ENCODE measurements around the gene PMVK. TPM values are rescaled to one million over a fixed set of nuclear protein-coding genes. Genes with fewer than 3 reads are reported as not detected.
A peak's percentile ranks its signal among the peaks of the same experiment; 100 is the strongest.

Gene PMVK
- total and polyA plus RNA-seq, 2 donors: 6.8 to 47.1 TPM

DNA sequence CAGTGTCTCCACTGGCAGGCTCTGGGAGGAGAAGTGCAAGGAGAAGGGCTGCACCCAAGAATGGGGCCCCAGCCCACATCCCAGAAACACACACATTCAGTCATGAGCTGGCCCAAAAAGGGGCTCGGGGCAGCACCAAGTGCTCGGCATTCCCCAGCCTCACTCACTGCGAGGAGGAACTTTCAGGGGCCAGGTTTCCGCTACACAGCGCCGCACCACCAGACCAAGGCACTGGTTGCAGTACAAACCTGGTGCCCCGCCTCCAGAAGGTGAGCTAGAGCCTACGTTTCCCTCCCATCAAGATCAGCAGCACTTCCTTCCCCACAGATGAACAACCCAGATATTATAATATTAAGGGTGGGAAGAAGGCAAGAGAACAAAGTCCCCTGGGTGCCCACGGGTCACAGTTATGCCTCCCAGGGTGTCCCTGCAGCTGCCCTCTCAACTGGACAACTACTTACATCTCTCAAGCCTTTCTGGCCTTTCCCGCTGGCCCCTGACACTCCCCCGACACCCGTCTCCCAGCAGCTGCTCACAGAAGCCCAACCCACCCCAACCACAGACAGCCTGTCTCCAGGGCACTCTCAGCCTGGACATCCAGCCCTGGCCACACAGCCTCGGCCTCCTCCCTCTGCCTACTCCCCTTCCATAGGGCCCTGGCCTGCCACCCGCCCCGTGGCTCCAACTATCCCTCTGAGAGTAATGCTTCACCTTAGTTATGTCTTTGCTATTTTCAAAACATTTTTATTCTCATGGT is 15.6 kb upstream of the PMVK start:
- Histone ChIP-seq H3K36me3 (ENCODE audit: insufficient read depth) (no peaks in the 10 kb centered on the region), H3K4me3 (ENCODE audit: low read depth, low read length) (no peak overlapping the region), H3K4me1 (ENCODE audit: insufficient read depth) (no peaks in the 10 kb centered on the region), H3K27ac (ENCODE audit: low read depth) (no peak overlapping the region)
- DNase-seq (ENCODE audit: extremely low spot score): no peak
- 67% methylated on average over 15 of the region's 15 CpGs for WGBS

DNA sequence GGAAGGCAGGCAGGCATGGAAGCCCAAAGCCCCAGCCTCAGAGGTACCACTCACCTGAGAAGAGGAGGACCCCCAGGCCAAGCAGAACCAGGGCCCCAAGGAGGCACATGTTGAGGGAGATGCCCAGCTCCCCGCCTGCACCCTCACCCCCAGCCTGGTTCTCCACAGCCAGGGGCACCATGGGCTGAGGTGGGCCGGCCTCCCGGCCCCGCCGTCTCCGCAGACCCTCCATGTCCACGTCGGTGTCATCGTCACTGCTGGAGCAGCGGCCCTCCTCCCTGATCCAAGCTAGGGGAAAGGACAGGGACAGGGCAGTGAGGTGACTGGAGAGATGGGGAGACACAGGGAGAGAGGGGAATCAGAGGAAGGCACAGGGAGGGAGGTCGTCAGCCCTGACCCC is 11.6 kb upstream of the PMVK start:
- WGBS: 91% methylated on average over 11 of the region's 11 CpGs
- DNase-seq (ENCODE audit: extremely low spot score): no peak
- Histone ChIP-seq H3K4me1 (ENCODE audit: insufficient read depth) (no peaks in the 10 kb centered on the region), H3K4me3 (ENCODE audit: low read depth, low read length) (no peak overlapping the region), H3K27ac (ENCODE audit: low read depth) (no peak overlapping the region), H3K36me3 (ENCODE audit: insufficient read depth) (no peaks in the 10 kb centered on the region)

DNA sequence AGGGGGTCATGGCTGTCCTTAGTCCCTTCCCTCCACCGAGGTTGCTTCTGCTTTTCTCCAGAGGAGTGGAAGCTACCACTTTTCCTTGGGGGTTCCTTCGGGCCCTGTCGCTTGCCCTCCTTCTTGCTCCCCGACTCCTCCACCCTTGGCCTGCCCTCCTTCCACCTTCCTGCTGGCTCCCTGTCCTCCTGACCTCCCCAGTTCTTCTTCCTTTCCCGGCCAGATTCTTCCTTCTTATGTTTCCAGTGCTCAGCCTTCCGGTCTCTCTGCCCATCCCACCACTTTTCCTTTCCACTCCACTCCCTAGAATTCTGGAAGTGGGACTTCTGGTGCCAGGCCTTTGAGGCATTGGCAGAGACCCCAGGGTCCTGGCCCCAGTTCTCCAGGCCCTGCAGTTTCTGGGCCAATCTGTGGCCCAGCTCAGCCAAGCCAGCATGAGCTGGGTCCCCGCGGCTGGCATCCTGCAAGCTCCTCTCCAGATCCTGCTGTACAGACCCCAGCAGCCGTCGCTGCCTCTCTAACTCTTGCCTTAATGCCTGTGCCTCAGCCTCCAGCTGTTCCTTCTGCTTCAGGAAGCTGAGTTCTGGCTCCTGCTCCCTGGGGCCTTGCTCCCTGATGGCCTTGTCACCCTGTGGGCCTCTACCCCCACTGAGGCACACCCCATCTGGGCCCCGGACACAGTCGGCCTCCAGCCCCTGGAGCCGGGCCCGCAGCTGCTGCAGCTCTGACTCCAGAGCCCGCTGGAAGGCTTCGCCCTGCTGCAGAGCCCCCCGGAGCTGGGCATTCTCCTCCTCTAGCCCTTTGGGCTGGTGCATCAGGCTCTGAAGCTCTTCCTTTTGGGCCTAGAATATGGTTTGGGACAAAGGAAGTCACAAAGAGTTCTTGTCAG is 9.7 kb upstream of the PMVK start:
- no peaks in the 10 kb centered on the region for H3K4me1 ChIP-seq (ENCODE audit: insufficient read depth)
- no peak overlapping the region for H3K27ac ChIP-seq (ENCODE audit: low read depth)
- no peak overlapping the region for H3K4me3 ChIP-seq (ENCODE audit: low read depth, low read length)
- no peak for DNase-seq (ENCODE audit: extremely low spot score)
- WGBS: 85% methylated on average over 17 of the region's 17 CpGs
- no peaks in the 10 kb centered on the region for H3K36me3 ChIP-seq (ENCODE audit: insufficient read depth)

DNA sequence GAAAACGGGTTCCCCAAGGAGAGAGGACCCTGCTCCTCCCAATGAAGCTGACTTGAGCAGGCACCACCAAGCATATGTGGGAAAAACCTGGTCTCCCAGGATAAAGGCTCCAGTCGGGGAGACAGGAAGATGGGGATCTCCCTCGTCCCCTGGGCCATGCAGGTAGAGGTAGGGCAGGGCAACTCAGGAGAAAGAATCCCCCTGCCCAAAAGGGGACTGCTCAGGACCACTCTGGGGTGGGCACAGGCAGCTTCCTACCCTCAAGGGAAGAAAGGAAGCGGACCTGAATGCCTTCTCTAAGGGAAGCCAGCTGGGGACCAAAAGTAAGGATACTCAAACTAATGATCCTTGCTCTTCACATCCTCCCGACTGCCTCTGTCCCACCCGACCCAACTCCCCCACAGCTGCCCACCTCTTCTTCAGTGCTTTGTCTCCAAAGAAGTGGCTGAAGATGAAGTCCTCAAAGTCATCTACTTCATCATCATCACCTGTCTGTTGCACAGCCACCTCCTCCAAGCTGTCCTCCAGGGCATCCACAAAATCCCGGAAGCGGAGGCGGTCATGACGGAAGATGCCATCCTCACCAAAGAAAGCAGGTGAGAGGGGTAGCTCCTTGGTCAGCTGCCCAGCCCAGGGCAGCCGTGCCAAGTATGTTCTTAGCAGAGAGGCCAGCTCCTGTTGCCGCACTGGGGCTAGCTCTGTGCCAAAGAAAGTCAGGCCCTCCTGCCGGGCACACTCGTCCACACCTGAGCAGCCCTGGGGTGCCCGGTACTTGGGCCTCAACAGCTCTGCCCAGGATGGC is 8.8 kb upstream of the PMVK start:
- no peaks in the 10 kb centered on the region for H3K36me3 ChIP-seq (ENCODE audit: insufficient read depth)
- H3K27ac ChIP-seq (ENCODE audit: low read depth): no peak overlapping the region
- DNase-seq (ENCODE audit: extremely low spot score): no peak
- no peaks in the 10 kb centered on the region for H3K4me1 ChIP-seq (ENCODE audit: insufficient read depth)
- H3K4me3 ChIP-seq (ENCODE audit: low read depth, low read length): no peak overlapping the region
- 84% methylated on average over 15 of the region's 15 CpGs for WGBS

DNA sequence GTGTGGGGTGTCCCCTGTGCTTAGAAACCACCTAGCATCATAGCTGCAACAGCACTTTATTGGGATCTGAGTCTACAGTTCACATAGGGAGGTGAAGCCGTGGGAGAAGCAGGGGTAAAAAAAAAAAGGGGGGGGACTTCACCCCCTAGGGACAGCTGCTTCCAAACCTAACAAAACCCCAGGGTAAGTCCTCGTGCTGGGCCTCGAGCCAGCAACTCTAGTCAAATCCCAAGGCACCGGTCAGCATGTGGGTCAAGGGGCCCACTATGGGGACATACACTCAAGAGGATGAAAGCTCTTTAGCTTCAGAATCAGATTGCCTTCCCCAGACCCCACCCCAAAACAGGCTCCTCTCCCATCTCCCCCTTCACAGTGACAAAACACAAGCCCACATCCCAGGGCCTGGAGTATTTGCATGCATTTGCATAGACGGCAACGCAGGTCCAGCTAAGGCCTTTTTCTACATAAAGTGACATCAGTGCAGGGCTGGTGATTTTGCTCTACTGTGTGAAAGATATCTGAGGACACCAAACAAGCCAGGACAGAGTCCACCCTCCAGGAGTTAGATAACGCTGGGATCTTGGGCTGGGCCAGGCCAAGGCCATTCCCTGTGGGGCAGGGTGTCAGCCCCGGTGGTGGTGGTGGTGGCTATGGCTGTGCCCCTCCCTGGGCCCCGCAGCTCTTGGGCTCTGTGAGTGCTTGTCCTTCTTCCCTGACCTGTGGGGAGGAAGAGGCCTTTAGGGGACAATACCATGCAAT is 8.1 kb upstream of the PMVK start:
- Histone ChIP-seq H3K4me1 (ENCODE audit: insufficient read depth) (no peaks in the 10 kb centered on the region), H3K4me3 (ENCODE audit: low read depth, low read length) (no peak overlapping the region), H3K27ac (ENCODE audit: low read depth) (no peak overlapping the region), H3K36me3 (ENCODE audit: insufficient read depth) (no peaks in the 10 kb centered on the region)
- WGBS: 42% methylated on average over 9 of the region's 9 CpGs
- no peak for DNase-seq (ENCODE audit: extremely low spot score)

DNA sequence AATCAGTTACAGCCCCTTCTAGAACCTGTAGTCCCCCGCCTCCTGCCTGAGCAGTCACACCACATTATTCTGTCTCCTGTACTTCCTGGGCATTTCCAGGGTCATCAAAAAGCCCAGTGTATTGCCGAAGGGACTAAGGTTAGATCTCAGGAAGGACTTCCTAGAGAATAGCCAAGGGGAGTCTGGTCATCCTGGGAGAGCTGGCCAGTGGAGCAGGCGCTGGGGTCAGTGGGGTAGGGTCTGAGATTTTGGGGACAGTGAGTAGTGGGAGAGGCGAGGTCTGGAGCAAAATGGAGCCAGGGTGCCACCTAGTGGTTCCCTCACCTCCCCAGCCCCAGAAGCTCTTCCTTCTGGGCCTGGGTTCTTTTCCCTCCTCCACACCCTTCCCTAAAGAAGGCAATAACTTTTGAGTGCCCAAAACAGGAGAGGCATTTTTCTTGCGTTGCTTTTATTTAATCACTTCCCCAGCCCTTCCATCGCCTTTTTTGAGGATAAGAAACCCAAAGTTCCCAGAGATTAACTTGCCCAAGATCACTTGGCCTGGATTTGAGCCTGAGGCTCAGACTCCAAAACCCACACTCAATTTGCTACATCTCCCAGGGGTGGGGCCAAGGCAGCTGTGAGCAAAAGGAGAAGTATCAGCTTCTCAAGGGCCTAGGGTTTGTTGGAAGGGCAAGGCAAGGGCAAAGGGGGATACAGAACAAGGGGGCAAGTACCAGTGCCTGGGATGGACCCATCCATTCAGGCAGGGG is 7.3 kb upstream of the PMVK start:
- Histone ChIP-seq H3K4me3 (ENCODE audit: low read depth, low read length) (no peak overlapping the region), H3K27ac (ENCODE audit: low read depth) (no peak overlapping the region), H3K36me3 (ENCODE audit: insufficient read depth) (no peaks in the 10 kb centered on the region), H3K4me1 (ENCODE audit: insufficient read depth) (no peaks in the 10 kb centered on the region)
- WGBS: 41% methylated on average over 6 of the region's 6 CpGs
- DNase-seq (ENCODE audit: extremely low spot score): no peak

DNA sequence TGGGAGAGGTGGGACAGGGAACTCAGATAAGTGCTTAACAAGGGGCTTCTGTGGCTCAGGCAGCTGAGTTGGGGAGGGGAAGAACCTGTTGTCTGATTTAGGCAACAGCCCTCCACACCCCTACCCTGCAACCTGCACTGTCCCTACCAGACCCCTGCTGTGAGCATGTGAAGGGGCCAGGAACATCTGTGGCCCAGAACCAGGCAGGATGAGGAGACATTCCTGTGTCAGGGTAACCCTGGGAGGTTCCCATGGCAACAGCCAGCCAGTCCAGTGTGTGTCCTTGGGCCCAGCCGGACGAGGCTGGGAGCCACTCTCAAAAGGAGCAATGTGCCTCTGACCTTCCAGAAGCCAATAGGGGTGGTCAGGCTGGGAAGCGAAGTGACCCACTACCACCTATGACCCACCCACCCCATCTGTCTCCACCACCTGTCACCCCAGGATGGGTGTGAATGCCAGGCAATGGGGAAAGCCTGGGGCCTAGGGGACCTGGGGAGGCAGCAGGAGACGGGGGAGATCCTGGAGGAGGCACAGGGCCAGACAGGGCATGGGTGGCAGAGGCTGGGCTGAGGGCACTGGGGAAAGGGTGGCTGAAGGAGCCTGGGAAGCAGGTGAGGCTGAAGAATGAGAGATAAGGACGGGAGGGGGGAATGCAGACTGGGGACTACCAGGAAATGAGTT is 5.0 kb upstream of the PMVK start:
- no peak for DNase-seq (ENCODE audit: extremely low spot score)
- 65% methylated on average over 5 of the region's 5 CpGs for WGBS
- no peaks in the 10 kb centered on the region for H3K36me3 ChIP-seq (ENCODE audit: insufficient read depth)
- H3K4me3 ChIP-seq (ENCODE audit: low read depth, low read length): no peak overlapping the region
- peak overlapping the region; percentile 60 for H3K27ac ChIP-seq (ENCODE audit: low read depth)
- H3K4me1 ChIP-seq (ENCODE audit: insufficient read depth): no peaks in the 10 kb centered on the region

DNA sequence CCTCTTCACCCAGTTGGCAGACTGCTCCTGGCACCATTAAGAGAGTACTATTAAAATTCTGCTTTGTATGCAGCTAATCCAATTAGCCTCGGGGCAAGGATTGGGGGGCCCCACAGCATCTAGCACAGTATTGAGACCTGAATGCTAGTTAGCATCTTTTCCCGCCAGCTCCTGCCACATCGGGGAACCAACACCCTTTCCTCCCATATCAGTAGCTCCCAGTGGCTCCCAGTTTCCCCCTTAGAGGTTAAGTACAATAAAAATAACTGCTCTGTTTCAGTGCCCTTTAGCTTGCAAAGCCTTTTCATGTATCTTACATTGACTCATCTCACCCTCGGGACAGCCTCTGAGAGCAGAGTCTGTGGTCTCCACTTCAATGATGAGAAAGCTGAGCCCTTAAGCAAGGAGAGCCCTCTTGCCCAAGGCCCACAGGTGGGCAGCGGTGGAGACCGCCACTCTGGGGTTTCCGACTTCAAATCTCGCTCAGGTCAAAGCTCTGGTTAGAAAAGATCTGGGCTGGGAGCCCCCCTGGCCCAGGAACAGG is 4.2 kb upstream of the PMVK start:
- WGBS: 72% methylated on average over 8 of the region's 8 CpGs
- H3K27ac ChIP-seq (ENCODE audit: low read depth): peak overlapping the region; percentile 26
- H3K4me1 ChIP-seq (ENCODE audit: insufficient read depth): no peaks in the 10 kb centered on the region
- DNase-seq (ENCODE audit: extremely low spot score): no peak
- H3K36me3 ChIP-seq (ENCODE audit: insufficient read depth): no peaks in the 10 kb centered on the region
- H3K4me3 ChIP-seq (ENCODE audit: low read depth, low read length): no peak overlapping the region

DNA sequence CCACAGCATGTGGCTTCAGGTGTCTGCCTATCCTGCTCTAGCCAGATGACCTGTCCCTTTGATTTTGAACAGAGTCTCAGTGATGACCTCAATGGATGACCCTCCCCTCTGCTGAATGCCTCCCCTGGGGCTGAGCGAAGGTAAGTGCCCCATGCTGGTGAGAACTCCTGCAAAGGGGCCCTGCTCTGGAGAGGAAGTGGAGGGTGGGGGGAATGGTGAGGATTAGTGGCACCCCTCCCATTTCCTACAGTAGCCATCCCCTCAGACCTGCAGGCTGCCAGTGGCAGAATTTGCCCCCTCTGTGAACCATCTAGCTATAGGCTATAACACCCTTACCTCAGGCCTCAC is 3.7 kb upstream of the PMVK start:
- Histone ChIP-seq H3K36me3 (ENCODE audit: insufficient read depth) (no peaks in the 10 kb centered on the region), H3K4me3 (ENCODE audit: low read depth, low read length) (no peak overlapping the region), H3K4me1 (ENCODE audit: insufficient read depth) (no peaks in the 10 kb centered on the region), H3K27ac (ENCODE audit: low read depth) (no peak overlapping the region)
- DNase-seq (ENCODE audit: extremely low spot score): no peak
- 91% methylated on average over 1 of the region's 1 CpG for WGBS

DNA sequence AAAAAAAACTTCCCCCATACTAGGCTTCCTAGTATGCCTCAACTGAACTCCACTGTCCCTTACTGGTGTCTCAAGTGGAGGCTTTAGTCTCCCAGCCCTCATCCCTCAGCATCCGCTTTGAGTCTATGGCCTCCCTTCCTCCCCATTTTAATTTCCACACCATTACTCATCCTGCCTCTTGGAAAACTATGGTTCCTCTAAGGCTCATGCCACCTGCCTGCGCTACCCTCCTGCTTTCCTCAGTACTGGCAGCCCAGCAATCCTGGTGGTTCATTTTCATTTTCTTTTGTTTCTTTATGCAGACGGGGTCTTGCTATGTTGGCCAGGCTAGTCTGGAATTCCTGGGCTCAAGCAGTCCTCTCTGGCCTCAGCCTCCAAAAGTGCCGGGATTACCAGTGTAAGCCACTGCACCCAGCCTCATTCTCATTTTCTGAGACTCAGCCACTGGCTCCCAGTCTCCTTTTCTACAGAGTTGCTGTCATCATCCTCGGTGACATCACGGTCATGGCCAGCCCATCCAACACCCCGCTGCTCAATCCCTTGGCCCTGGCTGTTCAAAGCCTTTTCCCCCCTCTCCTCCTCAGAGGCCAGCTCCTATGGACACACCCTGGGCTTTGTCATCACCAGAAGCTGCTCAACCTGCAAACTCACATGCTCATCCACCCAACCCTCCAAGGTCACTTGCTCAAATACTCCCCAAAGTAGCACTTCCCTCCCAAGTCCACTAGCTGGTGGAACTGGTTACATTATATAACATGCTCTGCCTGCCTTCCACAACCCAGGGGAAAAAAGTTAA is 2.3 kb upstream of the PMVK start:
- no peak for DNase-seq (ENCODE audit: extremely low spot score)
- Histone ChIP-seq H3K36me3 (ENCODE audit: insufficient read depth) (no peaks in the 10 kb centered on the region), H3K4me3 (ENCODE audit: low read depth, low read length) (no peak overlapping the region), H3K4me1 (ENCODE audit: insufficient read depth) (no peaks in the 10 kb centered on the region), H3K27ac (ENCODE audit: low read depth) (peak overlapping the region; percentile 25)
- WGBS: 91% methylated on average over 7 of the region's 7 CpGs

DNA sequence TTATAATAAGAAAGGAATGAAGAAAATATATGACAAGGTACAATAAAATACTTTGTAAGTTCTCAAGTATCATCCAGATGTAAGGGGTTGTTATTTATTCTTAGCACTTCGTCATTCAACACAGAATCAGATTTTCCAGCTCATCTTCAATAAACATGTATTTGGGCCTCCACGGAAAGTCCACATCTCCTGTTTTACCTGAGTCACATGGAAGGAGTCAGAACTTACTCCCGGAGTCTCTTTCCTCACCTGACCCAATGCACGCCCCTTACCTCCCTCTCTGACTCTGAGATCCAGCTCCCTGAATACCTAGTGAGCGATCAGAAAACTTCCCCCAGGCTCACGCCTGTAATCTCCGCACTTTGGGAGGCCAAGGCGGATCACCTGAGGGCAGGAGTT is 1.5 kb upstream of the PMVK start:
- 77% methylated on average over 8 of the region's 8 CpGs for WGBS
- peak overlapping the region; percentile 98 for H3K27ac ChIP-seq (ENCODE audit: low read depth)
- no peak for DNase-seq (ENCODE audit: extremely low spot score)
- H3K4me1 ChIP-seq (ENCODE audit: insufficient read depth): no peaks in the 10 kb centered on the region
- no peak overlapping the region for H3K4me3 ChIP-seq (ENCODE audit: low read depth, low read length)
- H3K36me3 ChIP-seq (ENCODE audit: insufficient read depth): no peaks in the 10 kb centered on the region

Measured in urinary bladder (tissue), 4 donors.